ENCODE data around the gene KLHL36.

Gene KLHL36

GRCh38 chr16:84647828-84648594 lies at the start of gene KLHL36:
Gene KLHL36, plus strand, starts transcription at chr16:84648511. Its CDS starts 2,357 bp downstream, at chr16:84650868.
- DNase-seq: no peak

- peak; percentile 31 for DNase-seq
Observed at GRCh38 chr16:84599521-84600202, 48.6 kb upstream of the KLHL36 start.

- no peak for DNase-seq
Observed at GRCh38 chr16:84600343-84601229, 47.7 kb upstream of the KLHL36 start.

- no peak for DNase-seq
Observed at GRCh38 chr16:84603140-84603816, 45.0 kb upstream of the KLHL36 start.

GRCh38 chr16:84603940-84604339 lies 44.4 kb upstream of the KLHL36 start:
- no peak for DNase-seq

- DNase-seq: no peak
Observed at GRCh38 chr16:84604477-84605013, 43.8 kb upstream of the KLHL36 start.

GRCh38 chr16:84605339-84605848 lies 42.9 kb upstream of the KLHL36 start:
- no peak for DNase-seq

- DNase-seq: no peak
Observed at GRCh38 chr16:84606081-84606875, 42.0 kb upstream of the KLHL36 start.

GRCh38 chr16:84607061-84607460 lies 41.2 kb upstream of the KLHL36 start:
- no peak for DNase-seq

- peak; percentile 69 for DNase-seq
Observed at GRCh38 chr16:84607694-84608093, 40.6 kb upstream of the KLHL36 start.

GRCh38 chr16:84608282-84608681 lies 40.0 kb upstream of the KLHL36 start:
- no peak for DNase-seq

GRCh38 chr16:84609563-84610177 lies 38.6 kb upstream of the KLHL36 start:
- DNase-seq: no peak

- no peak for DNase-seq
Observed at GRCh38 chr16:84610376-84610775, 37.9 kb upstream of the KLHL36 start.

- DNase-seq: no peak
Observed at GRCh38 chr16:84611041-84611440, 37.3 kb upstream of the KLHL36 start.

- DNase-seq: no peak
Observed at GRCh38 chr16:84612686-84613085, 35.6 kb upstream of the KLHL36 start.

- no peak for DNase-seq
Observed at GRCh38 chr16:84613408-84614072, 34.8 kb upstream of the KLHL36 start.

GRCh38 chr16:84614073-84614459 lies 34.2 kb upstream of the KLHL36 start:
- DNase-seq: no peak

GRCh38 chr16:84614623-84614967 lies 33.7 kb upstream of the KLHL36 start:
- DNase-seq: no peak

GRCh38 chr16:84614968-84615813 lies 33.1 kb upstream of the KLHL36 start:
- no peak for DNase-seq

- DNase-seq: no peak
Observed at GRCh38 chr16:84616515-84616914, 31.8 kb upstream of the KLHL36 start.
